ENCODE results near the gene ARL11. TPM values are rescaled to one million over a fixed set of nuclear protein-coding genes. Genes with fewer than 3 reads are reported as not detected.
"Not testable (repeated sequence)": the region's sequence is repeated elsewhere in the genome, so short reads cannot be mapped to it uniquely, and the experiment has no call there.

The ARL11 gene
- total RNA-seq, 1 experiment from 2014 or later: 0.35 TPM

DNA sequence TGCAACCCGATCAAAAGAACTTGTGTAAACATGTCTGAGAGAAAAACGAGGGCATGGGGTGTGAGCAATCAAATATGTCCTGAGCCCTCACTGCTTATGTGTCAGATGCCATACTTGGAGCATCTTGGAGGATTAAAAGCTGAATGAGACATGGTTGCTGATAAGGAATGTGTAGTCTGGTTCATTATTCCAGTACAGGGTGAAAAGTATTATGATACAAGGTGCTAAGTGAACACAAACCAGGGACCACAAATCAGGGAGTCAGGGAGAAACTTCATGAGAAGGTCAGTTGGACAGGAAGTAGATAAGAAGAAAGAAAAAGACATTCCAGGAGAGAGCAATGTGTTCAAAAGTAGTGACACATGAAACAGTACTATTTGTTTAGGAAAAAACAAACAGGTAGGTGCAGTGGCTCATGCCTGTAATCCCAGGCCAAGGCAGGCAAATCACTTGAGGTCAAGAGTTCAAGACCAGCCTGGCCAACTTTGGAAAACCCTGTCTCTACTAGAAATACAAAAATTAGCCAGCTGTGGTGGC lies 40.9 kb upstream of the ARL11 start:
- DNase-seq (ENCODE audit: low spot score) (no peak), ATAC-seq (no peak)
- peaks cover 13% of the 10 kb centered on the region for H3K9me3 Mint-ChIP-seq
- TF ChIP-seq GABPB1 (CRISPR knock-in tag; IDR thresholded peaks at IDR 0.05): 0 out of 2 replicates have a peak, but pooled peaks have one; percentile 30
- TF ChIP-seq, protein P1, sequence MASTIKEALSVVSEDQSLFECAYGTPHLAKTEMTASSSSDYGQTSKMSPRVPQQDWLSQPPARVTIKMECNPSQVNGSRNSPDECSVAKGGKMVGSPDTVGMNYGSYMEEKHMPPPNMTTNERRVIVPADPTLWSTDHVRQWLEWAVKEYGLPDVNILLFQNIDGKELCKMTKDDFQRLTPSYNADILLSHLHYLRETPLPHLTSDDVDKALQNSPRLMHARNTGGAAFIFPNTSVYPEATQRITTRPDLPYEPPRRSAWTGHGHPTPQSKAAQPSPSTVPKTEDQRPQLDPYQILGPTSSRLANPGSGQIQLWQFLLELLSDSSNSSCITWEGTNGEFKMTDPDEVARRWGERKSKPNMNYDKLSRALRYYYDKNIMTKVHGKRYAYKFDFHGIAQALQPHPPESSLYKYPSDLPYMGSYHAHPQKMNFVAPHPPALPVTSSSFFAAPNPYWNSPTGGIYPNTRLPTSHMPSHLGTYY (CRISPR knock-in tag; IDR thresholded peaks at IDR 0.05): no peak
- TF ChIP-seq ZSCAN18 (CRISPR knock-in tag; IDR thresholded peaks at IDR 0.05): no peak
- no peak for TF ChIP-seq RELA (CRISPR knock-in tag; IDR thresholded peaks at IDR 0.05; ENCODE audit: borderline replicate concordance)
- no peak overlapping the region for H3K4me3 Mint-ChIP-seq
- peaks cover 9% of the 10 kb centered on the region for H3K27me3 Mint-ChIP-seq (ENCODE audit: low read depth)
- H3K36me3 Mint-ChIP-seq: peaks cover 3% of the 10 kb centered on the region; the same call in 1 of the 2 replicates
- H3K27ac Mint-ChIP-seq: no peak overlapping the region
- ChIA-PET POLR2A (no interaction called here), CTCF (no interaction called here)
- H3K4me1 Mint-ChIP-seq: peaks cover 16% of the 10 kb centered on the region

DNA sequence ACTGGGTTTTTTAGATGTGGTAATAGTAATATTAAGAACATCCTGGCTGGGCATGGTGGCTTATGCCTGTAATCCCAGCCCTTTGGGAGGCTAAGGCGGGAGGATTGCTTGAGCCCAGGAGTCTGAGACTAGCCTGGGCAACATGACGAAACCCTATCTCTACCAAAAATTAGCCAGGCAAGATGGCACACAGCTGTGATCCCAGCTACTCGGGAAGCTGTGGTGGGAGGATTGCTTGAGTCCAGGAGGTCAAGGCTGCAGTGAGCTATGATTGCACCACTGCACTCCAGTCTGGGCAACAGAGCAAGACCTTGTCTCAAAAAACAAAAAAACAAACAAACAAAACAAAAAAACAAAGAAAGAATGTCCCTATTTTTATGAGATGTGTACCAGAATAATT lies 37.6 kb upstream of the ARL11 start:
- H3K27me3 Mint-ChIP-seq (ENCODE audit: low read depth); H3K36me3 Mint-ChIP-seq; ATAC-seq; H3K4me3 Mint-ChIP-seq; DNase-seq (ENCODE audit: low spot score); POLR2A ChIA-PET; H3K27ac Mint-ChIP-seq; CTCF ChIA-PET: not testable (repeated sequence)
- Mint-ChIP-seq H3K4me1 (peaks cover 11% of the 10 kb centered on the region), H3K9me3 (peaks cover 24% of the 10 kb centered on the region)

GRCh38 chr13:49593876-49594275 lies 34.4 kb upstream of the ARL11 start:
- ATAC-seq; POLR2A ChIA-PET; DNase-seq (ENCODE audit: low spot score); H3K27me3 Mint-ChIP-seq (ENCODE audit: low read depth); H3K4me1 Mint-ChIP-seq; H3K4me3 Mint-ChIP-seq; CTCF ChIA-PET; H3K36me3 Mint-ChIP-seq; H3K27ac Mint-ChIP-seq: not testable (repeated sequence)
- peaks cover 24% of the 10 kb centered on the region for H3K9me3 Mint-ChIP-seq

DNA sequence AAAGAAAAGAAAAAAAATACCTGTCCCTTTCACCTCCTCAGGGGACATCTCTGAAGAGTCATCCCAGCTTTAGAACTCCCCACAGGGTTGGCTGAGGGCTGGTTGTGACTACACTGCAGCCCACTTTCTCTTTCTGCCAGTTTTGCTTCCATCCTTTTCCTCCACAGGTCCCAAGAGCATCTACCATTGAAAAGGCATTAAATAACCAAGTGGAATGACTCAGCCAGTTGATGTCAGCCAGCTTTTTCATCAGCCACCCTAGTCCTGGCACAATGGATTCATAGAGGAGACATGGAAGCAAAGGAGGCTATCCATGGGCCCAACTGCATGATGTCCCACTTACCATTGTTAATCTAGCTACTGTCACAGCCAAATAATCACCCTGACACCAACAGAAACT lies 33.7 kb upstream of the ARL11 start:
- Mint-ChIP-seq H3K9me3 (peaks cover 24% of the 10 kb centered on the region), H3K4me1 (no peaks in the 10 kb centered on the region), H3K27me3 (ENCODE audit: low read depth) (no peaks in the 10 kb centered on the region), H3K36me3 (peaks cover 3% of the 10 kb centered on the region; the same call in 1 of the 2 replicates), H3K27ac (no peak overlapping the region), H3K4me3 (no peak overlapping the region)
- no peak for ATAC-seq
- CTCF ChIA-PET: no interaction called here
- POLR2A ChIA-PET: no interaction called here
- no peak for DNase-seq (ENCODE audit: low spot score)
- TF ChIP-seq HMGA2 (CRISPR knock-in tag; IDR thresholded peaks at IDR 0.05): no peak
- TF ChIP-seq, protein P2, sequence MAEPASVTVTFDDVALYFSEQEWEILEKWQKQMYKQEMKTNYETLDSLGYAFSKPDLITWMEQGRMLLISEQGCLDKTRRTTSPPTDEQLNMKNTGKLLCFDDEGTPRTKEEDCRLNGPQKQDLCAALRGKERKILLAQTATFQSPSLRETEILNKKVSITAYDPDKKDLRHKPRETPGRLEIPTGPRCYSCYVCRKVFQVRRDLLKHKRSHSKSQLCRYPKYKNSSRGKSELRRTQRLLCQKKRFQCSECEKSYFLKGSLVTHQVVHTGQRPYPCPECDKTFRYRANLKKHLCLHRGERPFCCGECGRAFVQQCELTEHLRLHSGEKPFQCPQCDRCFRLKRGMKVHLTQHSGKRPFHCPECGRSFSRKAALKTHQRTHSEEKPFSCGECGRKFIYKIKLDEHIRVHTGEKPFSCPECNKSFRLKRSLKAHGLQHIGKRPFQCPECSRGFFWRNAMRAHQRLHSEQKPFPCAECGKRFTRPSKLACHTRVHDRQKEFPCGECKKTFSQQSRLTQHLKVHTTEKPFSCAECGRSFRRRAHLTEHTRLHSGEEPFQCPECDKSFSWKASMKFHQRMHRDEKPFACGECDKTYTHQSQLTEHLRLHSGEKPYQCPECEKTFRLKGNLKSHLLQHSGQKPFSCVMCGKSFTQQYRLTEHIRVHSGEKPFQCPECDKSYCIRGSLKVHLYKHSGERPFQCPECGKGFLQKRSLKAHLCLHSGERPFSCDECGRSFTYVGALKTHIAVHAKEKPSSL (CRISPR knock-in tag; conservative IDR thresholded peaks at IDR 0.05): no peak
- TF ChIP-seq GTF2I (CRISPR knock-in tag; conservative IDR thresholded peaks at IDR 0.05): no peak

DNA sequence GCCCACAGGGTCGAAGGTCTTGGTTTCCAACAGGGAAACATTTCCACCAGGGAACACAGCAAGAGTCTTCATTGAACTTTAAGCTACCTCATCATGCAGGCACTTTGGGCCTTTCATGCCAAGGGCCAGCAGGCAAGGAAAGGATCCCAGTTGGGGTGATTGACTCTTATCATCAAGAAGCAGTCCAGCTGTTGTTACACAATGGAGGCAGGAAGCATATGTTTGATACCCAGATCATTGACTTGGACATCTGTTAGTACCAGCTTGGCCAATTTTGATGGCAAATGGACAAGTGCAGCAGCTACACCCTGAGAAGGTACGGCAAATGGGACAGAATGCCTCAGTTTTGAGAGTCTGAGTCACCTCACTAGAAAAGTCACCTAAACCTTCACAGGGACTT lies 32.1 kb upstream of the ARL11 start:
- Mint-ChIP-seq H3K9me3 (peaks cover 16% of the 10 kb centered on the region), H3K4me3 (no peak overlapping the region), H3K36me3 (peaks cover 3% of the 10 kb centered on the region; the same call in 1 of the 2 replicates), H3K4me1 (no peaks in the 10 kb centered on the region), H3K27ac (no peak overlapping the region), H3K27me3 (ENCODE audit: low read depth) (no peaks in the 10 kb centered on the region)
- CTCF ChIA-PET: no interaction called here
- DNase-seq (ENCODE audit: low spot score): no peak
- TF ChIP-seq HMGXB4 (CRISPR knock-in tag; IDR thresholded peaks at IDR 0.05) (no peak), ZNF396 (CRISPR knock-in tag; IDR thresholded peaks at IDR 0.05; ENCODE audit: borderline replicate concordance) (no peak), GTF2I (CRISPR knock-in tag; conservative IDR thresholded peaks at IDR 0.05) (no peak), ZNF232 (CRISPR knock-in tag; IDR thresholded peaks at IDR 0.05) (no peak), ETV6 (CRISPR knock-in tag; IDR thresholded peaks at IDR 0.05) (no peak)
- TF ChIP-seq, protein P2 (CRISPR knock-in tag; conservative IDR thresholded peaks at IDR 0.05): no peak
- TF ChIP-seq, protein P3, sequence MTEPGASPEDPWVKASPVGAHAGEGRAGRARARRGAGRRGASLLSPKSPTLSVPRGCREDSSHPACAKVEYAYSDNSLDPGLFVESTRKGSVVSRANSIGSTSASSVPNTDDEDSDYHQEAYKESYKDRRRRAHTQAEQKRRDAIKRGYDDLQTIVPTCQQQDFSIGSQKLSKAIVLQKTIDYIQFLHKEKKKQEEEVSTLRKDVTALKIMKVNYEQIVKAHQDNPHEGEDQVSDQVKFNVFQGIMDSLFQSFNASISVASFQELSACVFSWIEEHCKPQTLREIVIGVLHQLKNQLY (CRISPR knock-in tag; IDR thresholded peaks at IDR 0.05): no peak
- POLR2A ChIA-PET: no interaction called here
- ATAC-seq: no peak

All from WTC11 (cell line).